HG02885 (cell line): Measurements from ENCODE around the gene ARL15.

Source experiments
- ATAC-seq: cut with Tn5 transposase; IDR thresholded peaks from one replicate; pipeline ENCODE4 v1.9.1; 2021; ENCODE audit warnings: mild to moderate bottlenecking; ENCODE audit not compliant: unreplicated experiment, poor library complexity

ARL15 gene

GRCh38 chr5:54254482-54255198, 55.7 kb downstream of the ARL15 start:
- ATAC-seq: no peak

- no peak for ATAC-seq
Observed at GRCh38 chr5:54251981-54252380, 58.4 kb downstream of the ARL15 start.

- peak; percentile 59 for ATAC-seq
Observed at GRCh38 chr5:54249210-54250028, 61.0 kb downstream of the ARL15 start.

GRCh38 chr5:54247226-54247625, 63.1 kb downstream of the ARL15 start:
- ATAC-seq: no peak

- peak; percentile 80 for ATAC-seq
Observed at GRCh38 chr5:54243483-54244080, 66.8 kb downstream of the ARL15 start.

- ATAC-seq: no peak
Observed at GRCh38 chr5:54242297-54242696, 68.1 kb downstream of the ARL15 start.

- no peak for ATAC-seq
Observed at GRCh38 chr5:54234304-54234933, 76.0 kb downstream of the ARL15 start.

GRCh38 chr5:54230936-54231685, 79.3 kb downstream of the ARL15 start:
- ATAC-seq: no peak

- peak; percentile 94 for ATAC-seq
Observed at GRCh38 chr5:54229041-54229780, 81.2 kb downstream of the ARL15 start.

GRCh38 chr5:54227759-54228158, 82.6 kb downstream of the ARL15 start:
- no peak for ATAC-seq

GRCh38 chr5:54227109-54227508, 83.3 kb downstream of the ARL15 start:
- no peak for ATAC-seq

- no peak for ATAC-seq
Observed at GRCh38 chr5:54226215-54226614, 84.2 kb downstream of the ARL15 start.

GRCh38 chr5:54224103-54224826, 86.1 kb downstream of the ARL15 start:
- ATAC-seq: no peak

- no peak for ATAC-seq
Observed at GRCh38 chr5:54222336-54222735, 88.0 kb downstream of the ARL15 start.

GRCh38 chr5:54221135-54221534, 89.2 kb downstream of the ARL15 start:
- no peak for ATAC-seq

- ATAC-seq: no peak
Observed at GRCh38 chr5:54220230-54221040, 89.9 kb downstream of the ARL15 start.

GRCh38 chr5:54217826-54218503, 92.4 kb downstream of the ARL15 start:
- no peak for ATAC-seq
